HAP-1 (cell line): ENCODE measurements around the gene ZC3H11A.

Experiments used
- DNase-seq, 2 experiments: peaks; one replicate each; pipeline ENCODE4 v3.0.0-alpha.2; 2016 to 2020; ENCODE audit warnings: low spot score in 2 of 2
- H3K27me3 ChIP-seq: fragments of 250-450 bp; sonication (Bioruptor Pico); 2 replicates; pipeline ENCODE4 v1.5.1; 2020; ENCODE audit warnings: low read depth, mild to moderate bottlenecking, moderate library complexity
- H3K36me3 ChIP-seq: fragments of 250-450 bp; sonication (Bioruptor Pico); replicated peaks from 2 replicates; pipeline ENCODE4 v1.5.1; 2020; ENCODE audit warnings: mild to moderate bottlenecking
- H3K4me1 ChIP-seq: fragments of 250-450 bp; sonication (Bioruptor Pico); 2 replicates; pipeline ENCODE4 v1.5.1; 2020; ENCODE audit warnings: mild to moderate bottlenecking
- H3K4me3 ChIP-seq: fragments of 250-450 bp; sonication (Bioruptor Pico); 2 replicates; pipeline ENCODE4 v1.5.1; 2020; ENCODE audit warnings: mild to moderate bottlenecking, moderate library complexity
- H3K9me3 ChIP-seq: fragments of 250-450 bp; sonication (Bioruptor Pico); 2 replicates; pipeline ENCODE4 v1.5.1; 2020; ENCODE audit warnings: mild to moderate bottlenecking, moderate library complexity
- in situ Hi-C: fragments of 300-500 bp; cut with MboI; formaldehyde crosslinking; loops from 3 replicates; pipeline ENCODE4 v1.14.3; 2020; ENCODE audit warnings: low sequenced_read_pairs, inconsistent platforms, mixed read lengths

Gene ZC3H11A

DNA sequence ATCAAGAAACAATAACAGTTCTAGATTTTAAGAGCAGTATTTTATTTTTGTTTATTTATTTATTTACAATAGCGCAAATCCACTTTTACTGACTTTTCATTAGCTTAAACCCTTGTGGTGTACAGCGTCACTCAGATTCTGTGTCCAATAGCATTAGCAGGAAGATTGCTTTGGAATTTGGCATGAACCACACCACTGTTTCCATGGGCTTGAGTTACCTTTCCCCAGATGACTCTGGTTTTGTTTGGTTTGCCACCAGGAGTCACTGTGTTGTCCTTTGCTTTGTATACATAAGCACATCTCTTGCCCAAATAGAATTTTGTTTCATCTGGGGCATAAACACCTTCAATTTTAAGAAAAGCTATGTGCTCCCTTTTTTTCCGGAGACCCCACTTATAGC lies 40.1 kb downstream of the ZC3H11A start:
- no peak for DNase-seq
- in situ Hi-C loops, result no loop called here
- no peaks in the 10 kb centered on the region for H3K27me3 ChIP-seq
- H3K4me1 ChIP-seq, result no peaks in the 10 kb centered on the region
- H3K4me3 ChIP-seq, result no peak overlapping the region
- H3K36me3 ChIP-seq, result peaks cover 79% of the 10 kb centered on the region
- no peaks in the 10 kb centered on the region for H3K9me3 ChIP-seq

DNA sequence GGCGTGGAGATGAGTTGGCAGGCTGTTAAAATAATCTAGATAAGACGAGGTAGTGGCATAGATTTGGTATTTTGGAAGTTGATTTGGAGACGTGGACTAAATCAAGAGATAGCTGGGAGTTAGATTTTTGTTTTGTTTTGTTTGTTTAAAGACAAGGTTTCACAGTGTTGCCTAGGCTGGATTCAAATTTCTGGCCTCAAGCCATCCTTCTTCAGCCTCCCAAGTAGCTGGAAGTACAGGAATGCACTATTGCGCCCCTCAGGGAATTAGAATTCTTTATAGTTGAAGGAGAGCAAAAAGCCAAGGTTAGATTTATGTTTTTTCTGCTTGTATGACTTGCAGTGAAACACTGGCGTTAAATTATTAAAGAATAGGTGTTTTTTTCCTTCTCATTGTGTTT lies 43.7 kb downstream of the ZC3H11A start:
- Histone ChIP-seq H3K9me3 (no peaks in the 10 kb centered on the region), H3K36me3 (peaks cover 71% of the 10 kb centered on the region), H3K4me3 (no peak overlapping the region), H3K27me3 (no peaks in the 10 kb centered on the region), H3K4me1 (peaks cover 10% of the 10 kb centered on the region; the same call in 1 of the 2 replicates)
- in situ Hi-C loops, result no loop called here
- DNase-seq, result no peak

DNA sequence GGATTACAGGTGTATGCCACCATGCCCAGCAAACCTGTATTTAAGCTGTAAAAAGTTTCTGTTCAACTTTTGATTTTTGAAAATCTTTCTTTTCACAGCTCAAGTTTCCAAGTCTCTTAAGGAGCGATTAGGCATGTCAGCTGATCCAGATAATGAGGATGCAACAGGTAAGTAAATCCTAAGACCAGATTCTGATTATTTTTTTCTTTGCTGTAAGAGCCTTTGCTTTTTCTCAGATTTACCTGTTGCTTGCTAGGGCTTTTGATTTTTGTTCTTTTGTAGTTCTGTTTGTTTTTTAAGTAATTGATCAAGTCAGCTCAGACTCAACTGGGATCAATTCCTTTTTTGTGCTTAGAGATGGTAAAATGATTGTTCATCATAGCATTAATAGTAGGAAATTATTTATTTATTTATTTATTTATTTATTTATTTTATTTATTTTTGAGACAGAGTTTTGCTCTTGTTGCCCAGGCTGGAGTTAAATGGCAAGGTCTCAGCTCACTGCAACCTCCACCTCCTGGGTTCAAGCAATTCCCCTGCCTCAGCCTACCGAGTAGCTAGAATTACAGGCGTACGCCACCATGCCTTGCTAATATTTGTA lies 44.9 kb downstream of the ZC3H11A start:
- Histone ChIP-seq H3K36me3 (peaks cover 63% of the 10 kb centered on the region), H3K4me1 (peaks cover 10% of the 10 kb centered on the region; the same call in 1 of the 2 replicates), H3K9me3 (no peaks in the 10 kb centered on the region), H3K4me3 (no peak overlapping the region), H3K27me3 (no peaks in the 10 kb centered on the region)
- in situ Hi-C loops, result no loop called here
- no peak for DNase-seq

DNA sequence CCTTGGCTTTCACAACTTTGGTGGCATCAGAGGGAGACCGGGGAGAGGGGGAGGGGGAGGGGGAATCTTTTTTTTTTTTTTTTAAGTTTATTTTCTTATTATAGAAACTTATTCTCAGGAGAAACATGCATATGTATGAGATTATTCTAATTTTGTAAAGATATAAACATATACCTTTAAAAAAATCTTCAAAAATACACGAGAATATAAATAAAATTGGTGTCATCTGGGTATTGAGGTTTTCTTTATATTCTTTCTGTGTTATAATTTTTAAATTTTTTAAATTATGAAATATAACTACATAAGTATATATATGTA lies 47.1 kb downstream of the ZC3H11A start:
- no peak for DNase-seq
- in situ Hi-C loops, result no loop called here
- no peaks in the 10 kb centered on the region for H3K27me3 ChIP-seq

DNA sequence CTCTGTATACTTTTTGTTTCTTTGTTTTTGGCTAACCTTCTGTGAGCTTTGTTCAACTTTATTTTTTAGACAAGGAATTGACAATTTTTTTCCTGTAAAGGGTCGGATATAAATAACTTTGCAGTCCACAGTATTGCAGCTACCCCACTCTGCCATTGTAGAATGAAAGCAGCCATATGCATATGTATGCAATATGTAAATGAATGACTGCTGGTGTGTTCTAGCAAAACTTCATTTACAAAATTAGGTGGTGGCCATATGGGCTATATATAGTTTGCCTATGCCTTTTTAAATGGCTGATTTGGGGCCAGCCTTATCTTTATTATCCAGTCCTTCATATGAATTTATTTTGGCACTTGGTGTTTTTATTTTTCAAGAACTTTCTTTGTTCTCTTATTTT lies 48.0 kb downstream of the ZC3H11A start:
- H3K9me3 ChIP-seq, result no peaks in the 10 kb centered on the region
- peaks cover 63% of the 10 kb centered on the region for H3K36me3 ChIP-seq
- peaks cover 10% of the 10 kb centered on the region; the same call in 1 of the 2 replicates for H3K4me1 ChIP-seq
- DNase-seq, result peak in 1 of 2 experiments; percentile 36
- H3K4me3 ChIP-seq, result no peak overlapping the region
- no peaks in the 10 kb centered on the region for H3K27me3 ChIP-seq
- in situ Hi-C loops, result no loop called here

More for the DNA sequence above, 47.1 kb downstream of the ZC3H11A start:
- Histone ChIP-seq H3K36me3 (peaks cover 63% of the 10 kb centered on the region), H3K4me1 (peaks cover 10% of the 10 kb centered on the region; the same call in 1 of the 2 replicates), H3K4me3 (no peak overlapping the region), H3K9me3 (no peaks in the 10 kb centered on the region)
